GM10266 (cell line): ENCODE data around the gene LCN10.
"Not testable (repeated sequence)": the region's sequence is repeated elsewhere in the genome, so short reads cannot be mapped to it uniquely, and the experiment has no call there.

Experiments used
- DNase-seq: peaks from one replicate; pipeline ENCODE4 v3.0.0; 2012; ENCODE audit errors: extremely low spot score
- CTCF ChIP-seq: IDR thresholded peaks from 2 replicates; pipeline ENCODE4 v1.5.1; 2012; ENCODE audit warnings: mild to moderate bottlenecking, low read depth; ENCODE audit not compliant: control insufficient read depth, insufficient read depth; ENCODE audit errors: missing control alignments

The LCN10 gene

GRCh38 chr9:136714893-136715274 is 27.9 kb downstream of the LCN10 start:
- no peak for TF ChIP-seq CTCF
- no peak for DNase-seq

GRCh38 chr9:136714096-136714892 is 28.4 kb downstream of the LCN10 start:
- DNase-seq, result no peak
- no peak for TF ChIP-seq CTCF

- TF ChIP-seq CTCF, result no peak
Measured at GRCh38 chr9:136713550-136713949, 29.2 kb downstream of the LCN10 start.

GRCh38 chr9:136712690-136713544 is 29.8 kb downstream of the LCN10 start:
- no peak for DNase-seq
- no peak for TF ChIP-seq CTCF

More at GRCh38 chr9:136713550-136713949, 29.2 kb downstream of the LCN10 start:
- no peak for DNase-seq

GRCh38 chr9:136711751-136712689 is 30.7 kb downstream of the LCN10 start, which contains the start of gene DIPK1B:
Gene DIPK1B, plus strand, starts transcription at chr9:136712572. Its CDS starts 94 bp downstream, at chr9:136712666.
- TF ChIP-seq CTCF, result no peak
- no peak for DNase-seq

- DNase-seq, result not testable (repeated sequence)
Measured at GRCh38 chr9:136711219-136711648, 31.5 kb downstream of the LCN10 start.

- no peak for TF ChIP-seq CTCF
- no peak for DNase-seq
Measured at GRCh38 chr9:136710543-136710942, 32.2 kb downstream of the LCN10 start.
